DOHH2 (cell line): Measurements from ENCODE around the gene MDFIC.

Experiments used
- EZH2phosphoT487 ChIP-seq: fragments of 200-600 bp; sonication (generic); IDR thresholded peaks from 2 replicates; pipeline ENCODE4 v1.6.1; 2017; ENCODE audit warnings: borderline replicate concordance, mild to moderate bottlenecking, antibody characterized with exemption, low read length, moderate library complexity, mixed read lengths
- TF ChIP-seq, protein P1 (sequence below): fragments of 200-600 bp; sonication (generic); IDR thresholded peaks from one replicate; pipeline ENCODE4 v1.5.1; 2014; ENCODE audit warnings: antibody characterized with exemption, mild to moderate bottlenecking, low read depth, low read length; ENCODE audit not compliant: poor library complexity, severe bottlenecking

DNA sequence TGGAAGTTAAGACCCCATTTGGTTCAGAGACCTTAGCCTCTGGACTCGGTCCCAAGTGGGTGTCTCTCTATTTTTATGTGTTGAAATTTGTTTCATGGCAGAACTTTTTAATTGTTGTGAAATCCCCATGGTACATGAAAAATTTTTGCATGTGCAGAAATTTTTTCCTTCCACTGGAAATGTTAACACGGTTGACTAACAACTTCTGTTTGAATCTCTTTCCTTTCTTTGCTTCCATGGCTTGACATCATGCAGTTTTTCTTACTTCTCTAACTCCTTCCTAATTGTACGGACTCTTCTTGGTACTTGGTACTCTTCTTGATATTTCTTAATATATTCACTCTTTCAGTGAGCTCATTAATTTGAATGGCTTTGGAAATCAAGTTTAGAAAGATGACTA, 18.3 kb downstream of the MDFIC start:
- no peak for TF ChIP-seq EZH2phosphoT487
- TF ChIP-seq, protein P1, sequence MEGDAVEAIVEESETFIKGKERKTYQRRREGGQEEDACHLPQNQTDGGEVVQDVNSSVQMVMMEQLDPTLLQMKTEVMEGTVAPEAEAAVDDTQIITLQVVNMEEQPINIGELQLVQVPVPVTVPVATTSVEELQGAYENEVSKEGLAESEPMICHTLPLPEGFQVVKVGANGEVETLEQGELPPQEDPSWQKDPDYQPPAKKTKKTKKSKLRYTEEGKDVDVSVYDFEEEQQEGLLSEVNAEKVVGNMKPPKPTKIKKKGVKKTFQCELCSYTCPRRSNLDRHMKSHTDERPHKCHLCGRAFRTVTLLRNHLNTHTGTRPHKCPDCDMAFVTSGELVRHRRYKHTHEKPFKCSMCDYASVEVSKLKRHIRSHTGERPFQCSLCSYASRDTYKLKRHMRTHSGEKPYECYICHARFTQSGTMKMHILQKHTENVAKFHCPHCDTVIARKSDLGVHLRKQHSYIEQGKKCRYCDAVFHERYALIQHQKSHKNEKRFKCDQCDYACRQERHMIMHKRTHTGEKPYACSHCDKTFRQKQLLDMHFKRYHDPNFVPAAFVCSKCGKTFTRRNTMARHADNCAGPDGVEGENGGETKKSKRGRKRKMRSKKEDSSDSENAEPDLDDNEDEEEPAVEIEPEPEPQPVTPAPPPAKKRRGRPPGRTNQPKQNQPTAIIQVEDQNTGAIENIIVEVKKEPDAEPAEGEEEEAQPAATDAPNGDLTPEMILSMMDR: no peak
